ENCODE data around the gene NF1.
"Not testable (repeated sequence)": the region's sequence is repeated elsewhere in the genome, so short reads cannot be mapped to it uniquely, and the experiment has no call there.

NF1 gene

DNA sequence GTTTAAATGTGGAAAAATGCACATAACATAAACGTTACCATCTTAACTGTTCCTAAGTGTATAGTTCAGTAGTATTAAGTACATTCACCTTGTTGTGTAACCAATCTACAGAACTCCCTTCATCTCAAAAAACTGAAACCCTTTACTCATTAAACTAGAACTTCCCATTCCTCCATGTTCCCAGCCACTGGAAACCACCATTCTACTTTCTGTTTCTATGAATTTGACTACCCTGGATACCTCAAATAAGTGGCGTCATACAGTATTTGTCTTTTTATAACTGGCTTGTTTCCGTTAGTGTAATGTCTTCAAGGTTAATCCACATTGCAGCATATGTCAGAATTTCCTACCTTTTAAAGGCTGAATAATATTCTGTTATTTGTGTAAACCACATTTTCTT is 38.2 kb downstream of the NF1 start:
- no peak for DNase-seq (ENCODE audit: low read depth)

DNA sequence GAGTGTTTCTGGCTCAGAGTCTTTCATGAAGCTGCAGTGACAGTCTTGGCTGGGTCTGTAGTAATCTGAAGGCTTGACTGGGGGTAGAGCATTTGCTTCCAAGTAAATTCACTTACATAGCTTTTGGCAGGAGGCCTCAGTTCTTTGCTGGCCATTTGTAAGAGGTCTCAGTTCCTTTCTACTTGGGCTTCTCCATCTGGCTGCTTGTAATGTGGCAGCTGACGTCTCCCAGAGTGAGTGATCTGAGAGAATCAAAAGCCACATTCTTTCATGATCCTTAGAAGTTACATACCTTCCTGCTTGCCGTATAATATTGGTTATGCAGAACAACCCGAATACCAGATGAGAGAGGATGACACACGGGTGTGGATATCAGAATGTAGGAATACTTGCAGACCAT is 39.8 kb downstream of the NF1 start:
- peak; percentile 22 for DNase-seq (ENCODE audit: low read depth)

DNA sequence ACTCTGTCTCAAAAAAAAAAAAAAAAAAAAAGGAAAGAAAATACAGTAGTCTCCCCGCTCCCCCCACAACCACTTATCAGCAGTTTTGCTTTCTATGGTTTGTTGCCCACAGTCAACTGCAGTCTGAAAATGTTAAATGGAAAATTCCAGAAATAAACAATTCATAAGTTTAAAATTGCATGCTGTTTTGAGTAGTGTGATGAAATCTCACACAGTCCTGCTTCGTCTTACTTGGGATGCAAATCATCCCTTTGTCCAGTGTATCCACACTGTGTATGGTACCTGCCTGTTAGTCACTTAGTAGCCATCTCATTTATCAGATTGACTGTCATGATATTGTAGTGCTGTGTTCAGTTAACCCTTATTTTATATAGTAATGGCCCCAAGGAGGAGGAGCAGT is 41.5 kb downstream of the NF1 start:
- DNase-seq (ENCODE audit: low read depth): no peak

DNA sequence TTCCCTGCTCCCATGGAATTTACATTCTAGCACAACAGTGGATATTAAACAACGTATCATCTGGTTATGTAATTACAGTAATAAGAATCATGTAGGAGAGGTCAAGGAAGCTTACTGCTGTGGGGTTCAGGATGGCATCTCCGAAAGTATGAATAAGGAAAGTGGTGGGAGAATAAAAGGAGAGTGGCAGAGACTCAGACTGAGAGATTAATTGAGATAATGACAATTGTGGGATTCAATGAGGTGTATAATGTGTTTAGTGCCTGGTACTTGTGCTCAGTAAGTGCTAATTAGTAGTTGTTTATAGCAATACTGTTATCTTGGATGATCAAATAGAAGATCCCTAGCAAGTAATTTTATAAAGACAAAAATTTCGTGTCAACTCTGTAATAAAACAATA is 45.3 kb downstream of the NF1 start:
- no peak for DNase-seq (ENCODE audit: low read depth)

DNA sequence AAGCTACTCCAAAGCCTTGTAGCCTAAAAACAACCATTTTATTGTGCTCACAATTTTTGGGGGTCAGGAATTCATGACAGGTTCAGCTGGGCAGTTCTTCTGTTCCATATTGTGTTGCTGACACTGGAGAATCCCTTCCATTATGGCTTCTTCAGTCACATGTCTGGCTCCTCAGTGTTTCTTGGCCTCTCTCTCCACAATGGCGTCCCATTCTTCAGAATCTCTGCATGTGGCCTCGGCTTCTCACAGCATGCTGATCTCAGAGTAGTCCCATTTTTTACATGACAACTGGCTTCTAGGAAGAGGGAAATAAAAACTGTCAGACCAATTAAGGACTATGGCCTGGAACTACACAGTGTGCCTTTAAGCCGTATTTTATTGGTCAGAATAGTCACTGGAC is 49.7 kb downstream of the NF1 start:
- DNase-seq (ENCODE audit: low read depth): no peak

DNA sequence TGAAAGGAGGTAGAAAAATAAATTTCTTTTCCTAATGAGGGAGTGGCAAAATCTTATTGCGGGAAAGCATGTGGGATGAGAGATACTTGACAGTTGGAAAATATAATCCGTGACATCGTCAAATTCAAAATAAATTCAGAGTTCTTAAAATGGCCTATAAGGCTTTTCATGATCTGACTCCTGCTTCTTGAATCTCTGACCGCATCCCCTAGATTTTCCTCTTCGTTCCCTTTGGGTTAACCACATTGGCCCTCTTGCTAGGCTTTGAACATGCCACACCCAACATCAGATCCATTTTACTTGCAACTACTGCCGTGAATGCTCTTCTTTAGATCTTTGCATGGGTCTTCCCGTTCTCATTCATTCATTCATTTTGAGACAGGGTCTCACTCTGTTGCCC is 50.1 kb downstream of the NF1 start:
- no peak for DNase-seq (ENCODE audit: low read depth)

DNA sequence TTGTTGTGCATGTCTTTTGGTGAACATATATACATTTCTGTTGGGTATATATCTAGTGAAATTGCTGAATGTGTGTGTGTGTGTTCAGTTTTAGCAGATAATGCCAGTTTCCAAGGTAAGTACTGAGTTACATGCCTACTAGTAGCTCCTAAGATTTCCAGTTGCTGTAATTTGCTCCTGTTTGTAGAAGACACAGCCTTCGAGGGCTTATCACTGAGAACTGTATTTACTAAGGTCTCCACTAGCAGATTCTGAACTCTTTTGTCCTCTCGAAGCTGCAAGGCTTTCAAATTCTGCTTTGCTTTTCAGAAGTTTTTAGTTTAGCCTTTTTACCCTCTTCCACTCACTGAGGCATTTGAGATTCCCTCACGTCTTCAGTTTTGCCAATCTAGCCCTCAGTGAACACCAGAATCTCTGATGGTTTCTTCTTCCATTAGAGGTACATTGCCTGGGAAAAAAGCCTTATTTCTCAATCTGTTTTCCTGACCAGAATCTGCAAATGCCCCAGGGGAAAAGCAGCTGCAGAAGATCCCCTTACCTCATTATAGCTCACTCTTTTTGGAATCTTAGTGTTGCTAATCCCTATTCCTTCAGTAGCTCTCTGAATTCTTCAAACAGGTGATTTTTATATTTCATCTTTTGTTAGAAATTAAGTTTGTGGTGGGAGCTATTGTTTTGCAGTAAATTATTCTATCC is 52.9 kb downstream of the NF1 start:
- peak; percentile 41 for DNase-seq (ENCODE audit: low read depth)

DNA sequence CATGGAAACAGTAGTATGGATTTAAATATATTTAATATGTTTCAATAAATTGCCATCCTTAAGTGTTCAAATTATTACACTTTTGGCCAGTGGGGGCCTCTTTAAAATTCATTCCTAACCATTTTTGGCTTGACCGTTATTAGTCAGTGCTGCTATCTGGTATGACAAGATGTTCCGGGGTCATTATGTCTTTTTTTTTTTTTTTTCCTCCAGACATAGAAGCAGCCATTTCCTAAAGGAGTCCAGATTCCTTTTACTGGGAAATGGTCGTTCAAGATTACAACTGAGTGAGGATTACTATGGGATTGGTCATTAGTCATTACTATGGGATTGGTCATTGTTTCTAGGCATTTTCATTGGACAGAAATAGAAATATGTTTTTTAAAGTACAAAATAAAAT is 53.4 kb downstream of the NF1 start:
- DNase-seq (ENCODE audit: low read depth): no peak

DNA sequence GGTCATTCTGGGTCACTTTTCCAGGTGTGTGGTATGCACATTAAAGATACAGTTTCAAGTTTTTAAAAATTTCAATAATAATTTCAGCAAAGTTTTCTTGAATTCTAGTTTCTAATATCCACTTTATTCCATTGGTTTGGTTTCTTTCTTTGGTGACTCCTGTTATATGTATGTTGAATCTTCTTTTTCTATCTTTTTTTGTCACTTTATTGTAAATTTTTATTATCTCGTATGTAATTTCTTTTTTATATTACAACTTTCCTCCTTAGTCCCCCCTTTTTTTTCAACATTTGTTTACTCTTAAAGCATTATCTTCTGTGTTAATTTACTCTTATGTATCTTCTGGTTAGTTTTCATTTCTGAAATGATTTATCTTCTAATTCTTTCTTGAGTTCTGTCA is 57.5 kb downstream of the NF1 start:
- no peak for DNase-seq (ENCODE audit: low read depth)

DNA sequence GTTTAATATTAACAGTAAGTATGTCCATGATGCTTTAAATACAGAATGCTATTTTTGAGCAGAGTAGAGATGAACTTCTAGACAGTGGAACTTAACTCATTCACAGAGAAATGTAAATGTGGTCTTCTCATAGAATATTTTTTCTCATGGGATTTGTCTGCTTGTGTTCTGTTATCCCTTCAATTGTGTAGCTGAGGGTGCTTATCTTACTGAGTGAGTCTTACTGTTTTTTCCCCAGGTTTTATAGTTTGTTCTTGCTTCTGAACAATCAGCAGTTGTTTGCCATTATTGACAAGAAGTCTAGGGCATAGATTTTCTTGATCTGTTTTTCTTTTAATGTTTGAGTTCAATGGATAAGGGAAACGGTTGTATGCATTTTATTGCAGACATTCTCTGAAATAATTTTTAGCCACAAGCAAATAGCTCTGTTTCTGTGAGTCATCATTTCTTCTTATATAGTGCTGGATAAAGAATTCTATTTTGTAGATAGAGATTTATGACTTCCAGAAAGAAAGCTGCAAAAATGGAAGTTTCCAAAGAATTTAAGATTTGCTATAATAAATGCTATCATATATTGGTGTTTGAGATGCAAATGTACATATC is 60.5 kb downstream of the NF1 start:
- DNase-seq (ENCODE audit: low read depth): no peak

DNA sequence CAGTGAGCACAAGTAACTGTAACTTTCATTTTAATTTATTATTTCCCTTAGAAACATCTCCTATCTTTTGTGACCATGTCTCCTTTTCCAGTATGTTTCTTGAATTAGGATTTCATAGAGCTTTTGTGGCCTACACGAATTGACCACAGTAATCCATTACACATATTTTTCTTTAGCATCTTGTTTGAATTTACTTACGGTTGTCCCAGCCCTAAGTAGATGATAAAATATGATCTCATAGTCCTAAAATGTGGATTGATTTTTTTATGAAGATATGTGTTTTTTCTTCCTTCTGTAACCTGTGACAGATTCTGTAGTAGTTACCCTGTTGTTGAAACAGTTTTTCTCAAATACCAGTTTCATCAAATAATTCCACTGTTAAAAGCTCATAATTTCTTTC is 61.5 kb downstream of the NF1 start:
- DNase-seq (ENCODE audit: low read depth): peak; percentile 11

DNA sequence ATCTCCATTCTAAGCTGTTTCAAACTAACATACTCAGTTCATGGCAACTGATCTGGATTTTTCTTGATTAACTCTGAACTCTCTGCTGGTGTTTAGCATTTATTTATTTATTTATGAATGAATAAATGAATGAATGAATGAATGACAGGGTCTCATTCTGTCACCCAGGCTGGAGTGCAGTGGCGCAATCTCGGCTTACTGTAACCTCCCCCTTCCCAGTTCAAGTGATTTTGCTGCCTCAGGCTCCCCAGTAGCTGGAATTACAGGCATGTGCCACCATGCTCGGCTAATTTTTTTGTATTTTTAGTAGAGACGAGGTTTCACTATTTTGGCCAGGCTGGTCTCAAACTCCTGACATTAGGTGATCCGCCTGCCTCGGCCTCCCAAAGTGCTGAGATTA is 62.1 kb downstream of the NF1 start:
- DNase-seq (ENCODE audit: low read depth): not testable (repeated sequence)

DNA sequence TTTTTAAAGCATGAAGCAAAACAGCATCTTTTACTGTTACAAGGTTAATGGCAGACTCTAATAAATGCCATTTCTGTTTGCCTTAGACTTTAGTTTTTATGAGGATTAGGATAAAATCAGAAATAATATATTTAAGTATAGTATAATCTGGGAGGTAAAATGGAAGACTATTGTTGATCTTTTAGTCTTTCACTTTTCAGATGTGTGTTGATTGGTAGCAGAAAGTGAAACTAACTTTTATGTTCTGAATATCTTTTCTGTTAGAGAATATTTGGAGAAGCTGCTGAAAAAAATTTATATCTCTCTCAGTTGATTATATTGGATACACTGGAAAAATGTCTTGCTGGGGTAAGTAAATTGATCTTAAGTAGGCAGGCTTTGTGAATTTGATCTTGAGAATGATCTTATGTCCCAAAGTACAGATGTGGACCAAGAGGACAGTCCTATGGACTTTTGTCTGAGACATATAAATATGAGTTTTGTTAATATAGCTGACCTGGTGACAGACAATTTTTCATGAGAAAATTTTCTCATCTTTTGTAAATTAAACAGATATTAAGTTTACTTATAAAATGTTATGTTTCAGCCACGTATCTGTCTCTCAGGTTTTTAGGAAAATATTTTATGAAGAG is 64.1 kb downstream of the NF1 start:
- DNase-seq (ENCODE audit: low read depth): no peak

DNA sequence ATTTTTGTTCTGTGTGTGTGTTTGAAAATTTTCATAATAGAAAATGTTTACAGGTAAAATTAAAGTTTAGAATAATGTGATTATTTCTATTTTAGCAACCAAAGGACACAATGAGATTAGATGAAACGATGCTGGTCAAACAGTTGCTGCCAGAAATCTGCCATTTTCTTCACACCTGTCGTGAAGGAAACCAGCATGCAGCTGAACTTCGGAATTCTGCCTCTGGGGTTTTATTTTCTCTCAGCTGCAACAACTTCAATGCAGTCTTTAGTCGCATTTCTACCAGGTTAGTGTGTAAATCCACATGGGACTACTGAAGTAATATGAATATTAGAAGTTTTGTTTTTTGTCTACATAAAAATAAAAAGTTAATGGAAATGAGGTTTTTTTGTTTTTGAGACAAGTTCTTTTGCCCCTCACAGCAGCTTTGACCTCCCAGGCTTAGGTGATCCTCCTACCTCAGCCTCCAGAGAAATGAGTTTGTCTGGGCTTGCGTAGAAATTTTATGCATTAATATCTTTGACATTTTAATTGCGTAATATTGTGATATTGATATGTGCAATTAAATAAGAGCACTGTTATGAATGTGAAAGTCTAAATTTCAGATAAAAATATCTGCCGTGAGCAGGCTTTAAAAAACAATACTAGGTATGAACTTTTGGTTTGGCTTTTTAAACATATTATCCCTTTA is 68.5 kb downstream of the NF1 start:
- no peak for DNase-seq (ENCODE audit: low read depth)

DNA sequence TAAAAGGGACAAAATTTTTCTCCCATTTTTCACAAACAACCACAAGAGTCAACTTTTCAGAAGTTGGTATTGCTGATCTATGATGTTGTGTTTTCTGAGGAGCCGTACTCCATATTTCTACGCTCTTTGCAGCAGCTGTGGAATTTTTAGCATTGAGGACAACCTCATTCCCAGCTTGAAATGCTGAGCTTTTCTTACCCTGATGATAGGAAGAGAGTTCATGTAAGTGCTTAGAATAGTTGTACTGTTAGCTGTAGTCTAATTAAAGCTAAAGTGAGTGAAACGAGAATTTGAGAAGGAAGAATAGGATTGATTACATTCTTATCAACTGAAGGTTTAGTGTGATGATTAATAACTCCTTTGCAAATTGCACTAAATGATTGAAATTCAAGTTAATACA is 72.3 kb downstream of the NF1 start:
- no peak for DNase-seq (ENCODE audit: low read depth)

DNA sequence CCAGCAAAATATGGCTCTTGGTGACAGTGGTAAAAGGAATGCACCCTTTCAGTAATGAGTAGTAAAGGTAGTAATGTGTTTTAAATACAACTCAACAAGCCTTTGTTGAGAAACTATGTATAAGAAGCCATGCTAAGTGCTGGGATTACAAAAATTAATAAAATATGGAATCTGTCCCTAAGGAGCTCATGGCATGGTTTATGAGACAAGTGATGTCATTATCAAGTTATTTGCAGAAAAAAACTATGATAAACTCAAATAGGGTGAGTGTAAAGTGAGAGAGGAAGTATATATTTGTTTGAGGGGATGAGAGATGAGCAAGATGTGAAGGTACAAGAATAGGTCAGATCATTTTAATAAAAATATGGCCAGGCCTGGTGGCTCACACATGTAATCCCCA is 76.9 kb downstream of the NF1 start:
- no peak for DNase-seq (ENCODE audit: low read depth)

DNA sequence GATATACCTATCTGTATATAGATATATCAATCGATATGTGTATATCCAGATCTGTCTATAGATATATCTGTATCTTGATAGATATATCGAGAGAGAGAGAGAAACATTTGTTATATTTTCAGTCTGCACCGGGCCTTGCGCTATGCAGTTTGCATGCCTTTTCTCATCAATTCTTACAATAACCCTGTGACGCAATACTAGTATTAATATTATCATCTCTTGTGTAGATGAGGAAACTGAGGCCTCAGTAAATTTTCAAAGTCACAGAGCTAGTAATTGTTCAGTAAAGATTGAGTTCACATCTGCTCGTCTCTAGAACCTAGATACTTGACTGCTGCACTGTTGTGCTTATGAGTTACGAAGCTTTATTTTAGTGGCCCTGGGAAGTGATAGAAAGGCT is 77.6 kb downstream of the NF1 start:
- no peak for DNase-seq (ENCODE audit: low read depth)

DNA sequence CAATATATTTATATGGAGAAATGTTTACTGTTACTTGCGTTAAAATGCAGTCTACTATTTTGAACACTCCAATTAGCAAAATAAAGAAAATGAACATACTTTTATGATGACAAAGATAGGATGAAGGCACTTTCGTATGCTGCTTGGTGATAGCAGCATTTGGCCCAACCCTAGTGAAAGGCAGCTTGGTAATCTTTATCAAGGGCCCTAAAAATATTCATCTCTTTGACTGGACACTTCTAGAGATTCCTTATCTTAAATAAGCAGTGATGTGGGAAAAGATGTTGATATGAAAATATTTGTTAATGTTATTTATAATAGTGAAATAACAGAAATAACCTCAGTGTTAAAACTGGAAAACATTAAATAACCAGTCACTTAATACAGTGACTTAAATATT is 79.4 kb downstream of the NF1 start:
- DNase-seq (ENCODE audit: low read depth): no peak

DNA sequence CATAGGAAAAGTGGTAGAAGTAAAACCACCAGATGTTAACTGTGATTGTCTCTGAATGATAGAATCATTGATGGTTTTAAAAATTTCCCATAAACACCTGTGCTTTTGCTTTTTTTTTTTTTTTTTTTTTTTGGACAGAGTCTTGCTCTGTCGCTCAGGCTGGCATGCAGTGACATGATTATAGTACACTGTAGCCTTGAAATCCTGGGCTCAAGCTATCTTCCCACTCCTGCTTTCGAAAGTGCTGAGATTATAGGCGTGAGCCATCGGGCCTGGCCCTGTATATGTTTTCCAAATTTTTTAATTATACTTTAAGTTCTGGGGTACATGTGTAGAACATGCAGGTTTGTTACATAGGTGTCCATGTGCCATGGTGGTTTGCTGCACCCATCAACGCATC is 80.5 kb downstream of the NF1 start:
- DNase-seq (ENCODE audit: low read depth): no peak

DNA sequence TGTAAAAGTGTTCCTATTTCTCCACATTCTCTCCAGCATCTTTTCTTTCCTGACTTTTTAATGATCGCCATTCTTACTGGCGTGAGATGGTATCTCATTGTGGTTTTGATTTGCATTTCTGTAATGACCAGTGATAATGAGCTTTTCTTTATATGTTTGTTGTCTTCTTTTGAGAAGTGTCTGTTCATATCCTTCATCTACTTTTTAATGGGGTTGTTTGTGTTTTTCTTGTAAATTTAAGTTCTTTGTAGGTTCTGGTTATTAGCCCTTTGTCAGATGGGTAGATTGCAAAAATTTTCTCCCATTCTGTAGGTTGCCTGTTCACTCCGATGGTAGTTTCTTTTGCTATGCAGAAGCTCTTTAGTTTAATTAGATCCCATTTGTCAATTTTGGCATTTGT is 81.4 kb downstream of the NF1 start:
- DNase-seq (ENCODE audit: low read depth): not testable (repeated sequence)

DNA sequence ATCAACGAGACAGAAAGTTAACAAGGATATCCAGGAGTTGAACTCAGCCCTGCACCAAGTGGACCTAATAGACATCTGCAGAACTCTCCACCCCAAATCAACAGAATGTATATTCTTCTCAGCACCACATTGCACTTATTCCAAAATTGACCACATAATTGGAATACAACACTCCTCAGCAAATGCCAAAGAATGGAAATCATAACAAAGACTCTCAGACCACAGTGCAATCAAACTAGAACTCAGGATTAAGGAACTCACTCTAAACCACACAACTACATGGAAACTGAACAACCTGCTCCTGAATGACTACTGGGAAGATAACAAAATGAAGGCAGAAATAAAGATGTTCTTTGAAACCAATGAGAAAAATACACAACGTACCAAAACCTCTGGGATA is 84.2 kb downstream of the NF1 start:
- DNase-seq (ENCODE audit: low read depth): not testable (repeated sequence)

DNA sequence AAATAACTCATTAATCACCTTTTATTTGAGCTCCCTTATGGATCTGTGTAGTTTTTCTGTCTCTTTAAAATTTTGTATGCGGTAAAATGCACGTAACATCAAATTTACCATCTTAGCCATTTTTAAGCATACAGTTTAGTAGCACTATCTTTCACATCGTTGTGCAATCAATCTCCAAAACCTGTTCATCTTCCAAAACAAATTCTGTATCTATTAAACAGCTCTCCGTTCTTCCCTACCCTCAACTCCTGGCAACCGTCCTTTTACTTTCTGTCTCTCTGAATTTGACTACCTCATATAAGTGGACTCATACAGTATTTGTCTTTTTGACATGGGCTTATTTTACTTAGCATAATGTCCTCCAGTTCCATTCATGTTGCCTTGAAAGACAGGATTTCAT is 100.5 kb downstream of the NF1 start:
- DNase-seq (ENCODE audit: low read depth): no peak

DNA sequence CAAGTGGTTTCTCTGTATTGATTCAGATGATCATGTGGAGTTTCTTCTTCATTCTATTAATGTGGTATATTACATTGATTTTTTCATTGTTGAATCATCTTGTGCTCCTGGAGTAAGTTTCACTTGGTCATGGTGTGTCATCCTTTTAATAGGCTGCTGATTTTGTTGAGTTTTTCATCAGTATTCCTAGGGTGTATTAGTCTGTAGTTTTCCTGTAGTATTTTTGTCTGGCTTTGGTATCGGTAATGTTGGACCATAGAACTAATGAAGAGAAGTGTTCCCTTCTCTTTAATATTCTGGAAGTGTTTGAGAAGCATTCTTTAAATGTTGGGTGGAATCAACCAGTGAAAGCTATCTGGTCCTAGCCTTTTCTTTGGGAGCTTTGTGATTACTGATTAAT is 103.2 kb downstream of the NF1 start:
- DNase-seq (ENCODE audit: low read depth): no peak
